SK-N-SH (cell line): ENCODE measurements around the gene MAPK6.

Experiments used
- NRF1 ChIP-seq: IDR thresholded peaks from 2 replicates; pipeline ENCODE4 v1.6.1; 2012; ENCODE audit warnings: low read depth, mild to moderate bottlenecking, low read length
- PBX3 ChIP-seq: IDR thresholded peaks from 2 replicates; pipeline ENCODE4; 2012

- TF ChIP-seq NRF1 (no peak), PBX3 (no peak)
Observed at GRCh38 chr15:52003710-52004109, 15.3 kb upstream of the MAPK6 start.
